GM06990 (cell line): ENCODE data around the gene CEBPB.

Source experiments
- DNase-seq: peaks from one replicate; pipeline ENCODE4 v3.0.0-alpha.2; 2011; ENCODE audit not compliant: insufficient read length; ENCODE audit errors: extremely low read depth
- H3K27me3 ChIP-seq: replicated peaks from 2 replicates; pipeline ENCODE4 v1.6.0; 2011; ENCODE audit warnings: low read length; ENCODE audit not compliant: control insufficient read depth, insufficient read depth
- H3K36me3 ChIP-seq: 2 replicates; pipeline ENCODE4 v1.5.1; 2011; ENCODE audit warnings: low read length; ENCODE audit not compliant: control insufficient read depth, insufficient read depth
- H3K4me3 ChIP-seq: replicated peaks from 2 replicates; pipeline ENCODE4 v1.5.1; 2011; ENCODE audit warnings: low read depth, mild to moderate bottlenecking, control low read depth, low read length
- CTCF ChIP-seq: IDR thresholded peaks from 2 replicates; pipeline ENCODE4 v1.5.1; 2011; ENCODE audit warnings: low read length, control low read depth, mild to moderate bottlenecking, inconsistent platforms; ENCODE audit not compliant: insufficient read depth, poor library complexity, severe bottlenecking

The CEBPB gene

GRCh38 chr20:50216543-50217206, 26.0 kb downstream of the CEBPB start:
- Histone ChIP-seq H3K36me3 (no peaks in the 10 kb centered on the region), H3K27me3 (no peaks in the 10 kb centered on the region; the same call in 1 of the 2 replicates), H3K4me3 (no peak overlapping the region)
- no peak for DNase-seq
- TF ChIP-seq CTCF: no peak

GRCh38 chr20:50217207-50217949, 26.7 kb downstream of the CEBPB start:
- TF ChIP-seq CTCF: no peak

GRCh38 chr20:50218987-50219435, 28.4 kb downstream of the CEBPB start:
- no peak for TF ChIP-seq CTCF
- no peaks in the 10 kb centered on the region for H3K27me3 ChIP-seq
- H3K36me3 ChIP-seq: no peaks in the 10 kb centered on the region
- H3K4me3 ChIP-seq: no peak overlapping the region
- DNase-seq: no peak

More at GRCh38 chr20:50217207-50217949, 26.7 kb downstream of the CEBPB start:
- Histone ChIP-seq H3K4me3 (no peak overlapping the region), H3K36me3 (no peaks in the 10 kb centered on the region), H3K27me3 (no peaks in the 10 kb centered on the region; the same call in 1 of the 2 replicates)
- DNase-seq: no peak

- no peak for TF ChIP-seq CTCF
- H3K4me3 ChIP-seq: no peak overlapping the region
- no peaks in the 10 kb centered on the region for H3K27me3 ChIP-seq
- DNase-seq: no peak
- no peaks in the 10 kb centered on the region for H3K36me3 ChIP-seq
Observed at GRCh38 chr20:50219600-50219999, 29.0 kb downstream of the CEBPB start.

GRCh38 chr20:50220093-50220893, 29.7 kb downstream of the CEBPB start:
- no peak for TF ChIP-seq CTCF
- H3K27me3 ChIP-seq: no peaks in the 10 kb centered on the region

More at GRCh38 chr20:50220093-50220893, 29.7 kb downstream of the CEBPB start:
- Histone ChIP-seq H3K36me3 (no peaks in the 10 kb centered on the region), H3K4me3 (no peak overlapping the region)
- no peak for DNase-seq
